Duodenal mucosa (tissue), 2 donors: ENCODE data around the gene PDXK.

ENCODE experiments used
- H3K27ac ChIP-seq: one replicate; pipeline ENCODE4 v1.7.0; 2013; ENCODE audit warnings: low read depth, low read length
- H3K27me3 ChIP-seq, 2 donors: one replicate each; pipeline ENCODE4 v1.7.0; 2013; ENCODE audit warnings: low read length in 2 of 2, control low read depth in 1 of 2; ENCODE audit not compliant: insufficient read depth in 2 of 2, control insufficient read depth in 1 of 2
- H3K36me3 ChIP-seq, 2 donors: one replicate each; pipeline ENCODE4 v1.7.0; 2013; ENCODE audit warnings: low read length in 2 of 2, control low read depth in 1 of 2; ENCODE audit not compliant: insufficient read depth in 2 of 2, control insufficient read depth in 1 of 2
- H3K4me1 ChIP-seq, 2 donors: one replicate each; pipeline ENCODE4 v1.7.0; 2013; ENCODE audit warnings: low read length in 2 of 2, control low read depth in 1 of 2; ENCODE audit not compliant: insufficient read depth in 2 of 2, control insufficient read depth in 1 of 2
- H3K4me3 ChIP-seq, 2 donors: one replicate each; pipeline ENCODE4 v1.7.0; 2013; ENCODE audit warnings: low read length in 2 of 2, low read depth in 1 of 2
- H3K9ac ChIP-seq, 2 donors: one replicate each; pipeline ENCODE4 v1.7.0; 2013; ENCODE audit warnings: low read length in 2 of 2, low read depth in 1 of 2
- H3K9me3 ChIP-seq, 2 donors: one replicate each; pipeline ENCODE4 v1.7.0; 2013; ENCODE audit warnings: low read length in 2 of 2, control low read depth in 1 of 2; ENCODE audit not compliant: control insufficient read depth in 1 of 2

Gene PDXK

DNA sequence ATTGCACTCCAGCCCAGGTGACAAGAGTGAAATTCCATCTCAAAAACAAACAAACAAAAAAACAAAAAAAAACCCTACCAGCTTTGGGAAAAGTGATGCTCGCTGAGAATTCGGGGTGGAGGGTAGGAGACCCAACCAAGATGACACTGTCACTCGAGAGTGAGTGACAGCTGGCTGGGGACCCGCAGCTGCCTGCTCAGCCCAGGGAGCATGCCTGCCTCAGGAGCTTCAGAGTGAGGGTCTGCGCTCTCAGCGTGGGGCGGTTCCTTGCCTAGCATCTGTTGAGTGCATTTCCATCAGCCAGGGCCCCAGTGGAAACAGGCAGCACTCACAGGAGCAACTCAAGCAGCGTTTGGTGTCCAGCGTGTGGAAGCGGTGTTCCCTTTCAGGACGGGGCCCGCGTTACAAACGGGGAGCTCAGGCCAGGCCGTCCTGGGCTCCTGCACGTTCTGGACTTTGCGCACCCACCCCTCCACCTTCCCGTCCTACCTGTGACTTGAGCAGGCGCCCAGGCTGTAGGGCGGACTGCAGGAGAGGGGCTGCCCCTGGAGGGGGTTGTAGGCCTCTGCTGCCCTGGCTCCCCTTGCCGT, 51.2 kb downstream of the PDXK start:
- no peak overlapping the region for H3K27ac ChIP-seq
- H3K9me3 ChIP-seq, result no peaks in the 10 kb centered on the region
- peaks cover 7 to 15% of the 10 kb centered on the region in 2 donors for H3K36me3 ChIP-seq
- H3K27me3 ChIP-seq, result no peaks in the 10 kb centered on the region
- no peak overlapping the region for H3K4me3 ChIP-seq
- H3K9ac ChIP-seq, result no peak overlapping the region
- H3K4me1 ChIP-seq, result peaks cover 19 to 30% of the 10 kb centered on the region in 2 donors

GRCh38 chr21:43771199-43771675, 52.3 kb downstream of the PDXK start:
- no peak overlapping the region for H3K4me3 ChIP-seq
- H3K9me3 ChIP-seq, result no peaks in the 10 kb centered on the region
- peaks cover 22 to 34% of the 10 kb centered on the region in 2 donors for H3K4me1 ChIP-seq
- H3K36me3 ChIP-seq, result peaks cover 7 to 15% of the 10 kb centered on the region in 2 donors
- no peak overlapping the region for H3K9ac ChIP-seq
- no peaks in the 10 kb centered on the region for H3K27me3 ChIP-seq
- no peak overlapping the region for H3K27ac ChIP-seq

- Histone ChIP-seq H3K36me3 (peaks cover 7 to 15% of the 10 kb centered on the region in 2 donors), H3K4me3 (no peak overlapping the region), H3K27ac (no peak overlapping the region), H3K9ac (no peak overlapping the region), H3K9me3 (no peaks in the 10 kb centered on the region), H3K27me3 (no peaks in the 10 kb centered on the region), H3K4me1 (peaks cover 22 to 33% of the 10 kb centered on the region in 2 donors)
Measured at GRCh38 chr21:43771698-43772424, 52.9 kb downstream of the PDXK start.

GRCh38 chr21:43772425-43772821, 53.5 kb downstream of the PDXK start:
- H3K4me3 ChIP-seq, result no peak overlapping the region
- H3K9ac ChIP-seq, result no peak overlapping the region
- peaks cover 19 to 27% of the 10 kb centered on the region in 2 donors for H3K4me1 ChIP-seq
- H3K9me3 ChIP-seq, result no peaks in the 10 kb centered on the region
- H3K27ac ChIP-seq, result no peak overlapping the region
- no peaks in the 10 kb centered on the region for H3K27me3 ChIP-seq
- peaks cover 7 to 15% of the 10 kb centered on the region in 2 donors for H3K36me3 ChIP-seq

GRCh38 chr21:43774163-43774562, 55.2 kb downstream of the PDXK start:
- H3K4me3 ChIP-seq, result no peak overlapping the region
- no peak overlapping the region for H3K27ac ChIP-seq
- no peak overlapping the region for H3K9ac ChIP-seq
- H3K4me1 ChIP-seq, result peaks cover 7 to 20% of the 10 kb centered on the region in 2 donors
- no peaks in the 10 kb centered on the region for H3K27me3 ChIP-seq
- H3K36me3 ChIP-seq, result peaks cover 7 to 15% of the 10 kb centered on the region in 2 donors
- H3K9me3 ChIP-seq, result no peaks in the 10 kb centered on the region

- Histone ChIP-seq H3K9ac (peak overlapping the region; percentile 65 to 75), H3K4me1 (peaks cover 7 to 20% of the 10 kb centered on the region in 2 donors), H3K4me3 (peak overlapping the region; percentile 81 to 86), H3K27ac (no peak overlapping the region), H3K36me3 (peaks cover 7 to 15% of the 10 kb centered on the region in 2 donors), H3K9me3 (no peaks in the 10 kb centered on the region), H3K27me3 (no peaks in the 10 kb centered on the region)
Measured at GRCh38 chr21:43775190-43775589, 56.3 kb downstream of the PDXK start.

DNA sequence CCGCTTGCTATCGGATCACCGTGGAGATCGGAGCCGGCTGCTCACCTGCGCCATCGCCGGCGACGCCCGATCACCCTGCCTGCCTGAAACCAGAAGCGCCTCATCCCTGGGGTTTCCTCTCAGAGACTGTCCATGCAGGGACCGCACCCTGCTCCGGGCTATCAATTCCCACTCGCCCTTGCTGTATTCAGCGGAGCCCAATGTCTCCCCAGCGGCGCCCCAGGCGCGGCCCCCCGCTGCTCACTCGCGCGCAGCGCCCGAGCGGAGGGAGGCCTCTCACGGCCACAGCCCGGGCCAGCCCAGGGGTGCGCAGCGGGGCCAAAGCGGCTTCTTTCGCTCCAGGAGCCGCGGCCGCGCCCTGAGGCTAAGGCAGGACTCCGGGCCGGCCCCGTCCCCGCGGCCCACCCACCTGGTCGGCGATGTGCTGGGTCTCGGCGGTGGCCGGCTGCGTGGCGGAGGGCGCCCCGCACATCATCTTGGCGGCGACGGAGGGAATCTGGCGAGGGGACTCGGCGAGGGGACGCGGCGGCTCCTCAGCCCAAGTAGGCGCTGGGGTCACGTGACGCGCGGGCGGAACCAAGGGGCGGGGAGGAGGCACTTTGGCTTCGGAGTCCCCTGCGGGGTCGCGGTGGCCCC, 57.0 kb downstream of the PDXK start, which contains the start of gene CSTB:
CSTB (minus strand) TSS at position 514 of the 636 bp plus-strand sequence; CDS start at position 475, 39 bp downstream.
- no peaks in the 10 kb centered on the region for H3K27me3 ChIP-seq
- H3K9me3 ChIP-seq, result no peaks in the 10 kb centered on the region
- H3K27ac ChIP-seq, result peak within 1 kb of the TSS; percentile 75
- H3K4me3 ChIP-seq, result peak within 1 kb of the TSS; percentile 81 to 86
- peak within 1 kb of the TSS; percentile 65 to 75 for H3K9ac ChIP-seq
- peaks cover 7 to 23% of the 10 kb centered on the region in 2 donors for H3K4me1 ChIP-seq
- H3K36me3 ChIP-seq, result peaks cover 7 to 15% of the 10 kb centered on the region in 2 donors

DNA sequence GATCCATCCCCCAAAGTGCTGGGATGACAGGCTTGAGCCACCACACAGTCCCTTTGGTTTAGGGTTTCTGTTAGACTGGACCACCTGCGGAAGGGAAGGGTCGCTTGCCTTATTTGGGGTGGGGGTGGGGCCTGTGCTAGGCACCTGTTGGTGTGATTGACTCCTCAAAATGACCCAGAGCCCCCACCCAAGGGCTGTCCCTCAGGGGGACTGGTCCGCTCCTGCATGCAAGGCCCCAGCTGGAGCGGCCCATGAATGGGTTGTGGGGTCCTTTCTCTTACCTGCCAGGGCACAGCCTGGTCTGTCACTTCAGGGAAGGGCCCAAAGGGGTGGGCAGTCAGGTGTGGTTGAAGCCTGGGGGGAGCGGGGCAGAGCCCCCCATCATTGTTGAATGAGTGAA, 59.0 kb downstream of the PDXK start:
- H3K4me1 ChIP-seq, result peaks cover 7 to 23% of the 10 kb centered on the region in 2 donors
- no peak overlapping the region for H3K9ac ChIP-seq
- H3K36me3 ChIP-seq, result peaks cover 7 to 15% of the 10 kb centered on the region in 2 donors

DNA sequence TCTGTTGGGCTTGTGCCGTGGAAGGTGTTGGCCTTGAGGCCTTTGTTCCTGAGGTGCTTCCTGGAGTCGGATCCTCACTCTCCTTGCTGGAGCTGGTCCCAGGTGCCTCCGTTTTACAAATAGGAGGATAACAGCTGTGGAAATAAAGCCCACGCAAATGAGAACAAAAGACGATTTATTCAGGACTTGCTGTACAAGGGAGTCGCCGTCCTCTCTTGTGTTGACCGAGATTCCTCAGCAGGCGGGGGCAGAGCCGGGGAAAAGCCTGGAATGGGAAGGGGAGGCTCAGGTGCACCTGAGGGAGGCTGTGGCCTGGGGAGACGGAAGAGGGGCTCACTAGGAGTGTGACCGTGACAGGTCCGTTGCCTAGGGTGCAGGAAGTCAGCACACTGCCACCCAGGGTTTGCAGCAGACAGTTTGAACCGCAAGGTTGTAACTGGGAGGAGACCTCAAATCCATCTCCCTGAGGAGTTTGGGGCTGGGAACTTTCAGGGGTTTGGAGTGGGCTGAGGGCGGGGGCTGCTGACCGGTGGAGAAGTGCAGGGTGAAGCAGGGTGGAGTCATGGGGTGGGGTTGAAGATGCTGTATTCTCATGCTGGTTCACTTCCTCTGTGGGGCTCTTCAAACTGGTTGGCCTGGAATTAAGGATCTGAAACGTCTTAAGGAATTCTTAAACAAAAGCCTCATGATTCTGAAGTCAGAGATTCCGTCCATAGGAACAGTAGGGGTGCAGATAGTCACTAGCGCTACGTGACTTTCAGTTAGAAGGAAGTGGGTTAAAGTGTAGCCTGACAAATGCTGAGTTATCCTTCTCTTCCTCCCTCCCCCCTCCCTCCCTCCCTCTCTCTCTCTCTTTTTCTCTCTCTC, 59.8 kb downstream of the PDXK start:
- Histone ChIP-seq H3K27me3 (no peaks in the 10 kb centered on the region), H3K9ac (no peak overlapping the region), H3K4me1 (peaks cover 7 to 23% of the 10 kb centered on the region in 2 donors), H3K27ac (no peak overlapping the region), H3K9me3 (no peaks in the 10 kb centered on the region), H3K36me3 (peaks cover under 1 to 8% of the 10 kb centered on the region in 2 donors), H3K4me3 (no peak overlapping the region)

More for the DNA sequence above, 59.0 kb downstream of the PDXK start:
- Histone ChIP-seq H3K9me3 (no peaks in the 10 kb centered on the region), H3K27me3 (no peaks in the 10 kb centered on the region), H3K27ac (no peak overlapping the region), H3K4me3 (no peak overlapping the region)
